NCI-H1417 treated with DMSO at 0.1 percent for 48 hours (cell line): ENCODE measurements around the gene DTX2.
"Not testable (repeated sequence)": the region's sequence is repeated elsewhere in the genome, so short reads cannot be mapped to it uniquely, and the experiment has no call there.

Source experiments
- DNase-seq: peaks from one replicate; lab custom pipeline; 2025; lab: John Stamatoyannopoulos, UW

Gene DTX2

DNA sequence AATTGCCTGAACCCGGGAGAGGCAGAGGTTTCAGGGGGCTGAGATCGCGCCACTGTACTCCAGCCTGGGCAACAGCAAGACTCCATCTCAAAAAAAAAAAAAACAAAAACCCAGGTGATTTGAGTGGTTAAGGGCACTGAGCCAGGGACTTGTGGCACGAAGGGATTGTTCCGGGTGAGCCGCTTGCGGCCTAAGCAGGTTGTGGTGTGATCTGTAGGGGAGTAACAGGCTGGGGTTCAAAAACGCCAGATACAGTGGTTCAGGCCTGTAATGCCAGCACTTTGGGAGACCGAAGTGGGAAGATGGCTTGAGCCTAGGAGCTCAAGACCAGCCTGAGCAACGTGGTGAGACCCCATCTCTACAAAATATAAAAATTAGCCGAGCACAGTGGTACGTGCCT, 17.7 kb upstream of the DTX2 start:
- DNase-seq, result not testable (repeated sequence)

DNA sequence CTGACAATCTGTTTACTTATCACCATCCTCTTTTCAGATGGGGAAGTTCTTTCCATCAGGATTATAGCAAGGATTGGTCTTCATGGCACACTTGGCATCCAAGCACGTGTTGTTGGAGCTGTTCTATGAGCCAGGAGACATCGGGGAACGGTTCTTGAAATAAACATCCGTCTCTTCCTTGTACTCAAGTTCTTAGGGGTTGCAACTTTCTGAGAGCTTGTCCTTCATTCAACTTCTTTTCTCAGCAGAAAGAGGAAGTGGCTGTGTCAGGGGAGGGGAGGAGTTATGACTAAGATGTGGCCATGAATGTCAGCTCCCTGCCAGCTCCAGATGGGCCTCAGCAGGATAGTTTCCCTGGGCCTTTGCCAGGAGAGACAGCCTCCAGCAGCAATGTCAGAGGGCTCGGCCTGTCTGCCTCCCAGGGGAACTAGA, 15.9 kb upstream of the DTX2 start:
- DNase-seq, result not testable (repeated sequence)

DNA sequence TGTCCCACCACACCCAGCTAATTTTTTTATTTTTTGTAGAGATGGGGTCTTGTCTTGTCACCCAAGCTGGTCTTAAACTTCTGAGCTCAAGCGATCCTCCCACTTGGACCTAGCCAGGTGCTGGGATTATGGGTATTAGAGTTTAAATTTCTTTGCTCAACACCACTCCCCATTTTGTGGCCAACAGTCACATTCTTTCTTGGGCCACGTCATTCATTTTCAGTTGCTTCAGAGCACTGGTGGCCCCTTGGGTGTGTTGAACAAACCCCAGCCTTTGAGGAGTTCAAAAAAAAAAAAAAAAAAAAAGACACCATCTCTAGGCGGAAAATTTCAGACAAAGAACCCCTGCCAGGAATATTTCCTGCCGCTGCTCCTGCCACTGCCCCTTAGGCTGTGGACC, 4.5 kb upstream of the DTX2 start:
- not testable (repeated sequence) for DNase-seq

DNA sequence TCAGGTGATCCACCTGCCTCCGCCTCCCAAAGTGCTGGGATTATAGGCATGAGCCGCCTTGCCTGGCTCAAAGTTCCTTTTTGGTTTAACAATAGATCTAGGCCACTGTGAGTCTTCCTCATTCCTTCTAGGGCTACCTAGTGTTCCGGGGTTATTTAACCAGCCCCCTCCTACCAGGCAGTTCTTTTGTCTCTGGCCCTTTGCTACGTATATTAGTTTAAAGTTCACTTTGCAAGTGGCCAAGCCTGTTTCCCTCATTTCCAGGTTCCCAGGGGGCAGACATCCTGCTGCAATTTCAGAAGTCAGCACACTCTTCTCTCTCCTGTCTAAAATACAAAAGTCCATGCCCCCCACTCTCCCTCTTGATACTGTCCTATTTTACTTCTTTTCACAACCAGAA, 3.0 kb upstream of the DTX2 start:
- not testable (repeated sequence) for DNase-seq

DNA sequence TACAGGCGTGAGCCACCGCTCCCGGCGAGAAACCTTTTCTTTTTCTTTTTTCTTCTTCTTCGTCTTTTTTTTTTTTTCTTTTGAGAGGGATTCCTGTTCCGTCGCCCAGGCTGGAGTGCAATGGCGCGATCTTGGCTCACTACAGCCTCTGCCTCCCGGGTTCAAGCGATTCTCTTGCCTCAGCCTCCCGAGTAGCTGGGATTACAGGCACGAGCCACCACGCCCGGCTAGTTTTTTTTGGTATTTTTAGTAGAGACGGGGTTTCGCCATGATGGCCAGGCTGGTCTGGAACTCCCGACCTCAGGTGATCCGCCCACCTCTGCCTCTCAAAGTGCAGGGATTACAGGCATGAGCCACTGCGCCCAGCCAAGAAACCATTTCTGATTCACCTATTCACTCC, 742 bp upstream of the DTX2 start:
- DNase-seq, result not testable (repeated sequence)

DNA sequence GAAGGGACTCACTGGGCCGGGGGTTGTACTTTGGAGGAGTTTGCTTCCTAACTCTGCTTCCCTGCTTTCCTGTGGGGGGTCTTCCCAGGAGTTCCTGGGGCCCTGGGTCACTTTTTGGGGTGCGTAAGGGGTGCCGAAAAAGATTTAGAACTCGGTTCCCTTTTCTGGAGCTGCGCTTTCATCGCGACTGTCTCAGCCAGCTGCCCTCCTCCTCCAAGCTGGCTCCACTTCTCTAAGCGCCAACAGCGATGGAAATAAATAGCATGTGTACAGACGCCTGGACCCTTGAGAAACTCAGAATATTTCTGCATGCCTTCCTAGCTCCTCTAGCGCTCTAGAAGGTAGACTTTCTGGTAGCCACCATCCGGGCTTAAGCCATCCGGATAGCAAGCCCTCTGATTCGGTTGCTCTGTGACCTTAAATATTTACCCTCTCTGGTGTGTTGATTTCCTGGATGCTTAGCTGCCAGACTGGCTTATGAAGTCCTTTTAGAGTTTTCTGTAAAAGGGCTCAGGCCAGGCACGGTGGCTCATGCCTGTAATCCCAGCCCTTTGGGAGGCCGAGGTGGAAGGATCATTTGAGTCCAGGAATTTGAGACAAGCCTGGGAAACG, 868 bp downstream of the DTX2 start:
- DNase-seq, result not testable (repeated sequence)

DNA sequence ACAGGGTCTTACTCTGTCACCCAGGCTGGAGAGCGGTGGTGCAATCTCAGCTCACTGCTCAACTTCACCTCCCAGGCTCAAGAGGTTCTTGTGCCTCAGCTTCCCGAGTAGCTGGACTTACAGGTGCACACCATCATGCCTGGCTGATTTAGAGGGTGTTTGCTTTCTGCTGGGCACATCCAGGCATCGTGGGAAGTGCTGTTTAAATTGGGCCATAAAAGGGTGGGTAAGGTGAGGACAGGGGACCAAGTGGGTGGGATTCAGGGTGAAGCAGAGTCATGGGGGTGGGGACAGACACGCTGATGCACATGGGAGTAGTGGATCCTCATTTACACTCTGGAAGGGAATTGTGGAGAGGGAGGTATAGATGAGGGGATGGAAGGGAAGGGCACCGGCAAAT, 3.5 kb downstream of the DTX2 start:
- DNase-seq, result not testable (repeated sequence)

DNA sequence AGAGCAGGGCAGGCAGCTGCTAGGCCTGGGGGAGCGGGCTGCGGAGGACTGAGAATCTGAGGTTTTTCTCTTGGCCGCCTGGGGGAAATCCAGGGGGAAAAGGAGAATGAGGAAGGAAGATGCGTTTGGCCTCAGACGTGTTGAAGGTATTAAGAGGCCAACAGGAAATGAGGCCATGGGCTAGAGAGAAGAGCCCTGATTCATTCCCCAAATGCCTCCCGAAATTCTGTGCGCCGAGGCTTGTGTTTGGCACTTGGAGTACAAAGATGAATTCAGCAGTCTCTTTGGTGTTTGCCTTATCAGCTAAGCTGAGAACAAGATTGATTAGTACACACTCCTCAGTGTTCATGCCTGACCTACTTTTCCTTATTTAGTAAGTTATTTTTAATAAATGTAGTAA, 4.4 kb downstream of the DTX2 start:
- DNase-seq, result not testable (repeated sequence)

DNA sequence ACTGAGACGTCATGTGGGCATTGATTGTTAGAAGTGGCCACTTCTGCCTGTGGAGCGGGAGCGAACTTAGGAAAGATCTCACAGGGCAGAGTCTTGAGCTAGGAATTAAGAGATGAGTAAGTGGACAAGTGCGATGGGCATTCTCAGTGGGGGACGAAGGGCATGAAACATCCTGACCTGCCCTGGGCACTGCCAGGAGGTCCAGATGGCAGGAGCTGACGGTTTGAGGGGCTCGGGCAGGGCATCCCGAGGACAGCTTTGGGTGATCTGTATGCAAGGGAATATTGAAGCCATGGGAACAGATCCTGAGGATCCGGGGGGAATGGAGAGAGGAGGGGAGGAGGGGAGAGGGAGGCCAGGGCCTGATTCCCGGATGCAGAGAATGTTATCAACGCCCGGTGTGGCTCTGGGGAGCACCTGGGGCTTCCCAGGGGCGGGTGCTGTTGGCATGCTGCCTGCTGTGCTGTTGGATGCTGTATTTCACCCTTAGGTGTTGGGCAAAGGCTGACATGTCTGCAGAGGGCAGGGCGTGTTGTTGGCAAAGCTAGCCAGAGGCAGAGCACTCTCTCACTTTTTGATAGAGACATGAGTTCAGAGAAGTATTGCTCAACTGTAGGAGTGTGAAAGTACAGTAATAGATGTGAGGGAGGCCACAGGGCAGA, 6.4 kb downstream of the DTX2 start:
- not testable (repeated sequence) for DNase-seq

DNA sequence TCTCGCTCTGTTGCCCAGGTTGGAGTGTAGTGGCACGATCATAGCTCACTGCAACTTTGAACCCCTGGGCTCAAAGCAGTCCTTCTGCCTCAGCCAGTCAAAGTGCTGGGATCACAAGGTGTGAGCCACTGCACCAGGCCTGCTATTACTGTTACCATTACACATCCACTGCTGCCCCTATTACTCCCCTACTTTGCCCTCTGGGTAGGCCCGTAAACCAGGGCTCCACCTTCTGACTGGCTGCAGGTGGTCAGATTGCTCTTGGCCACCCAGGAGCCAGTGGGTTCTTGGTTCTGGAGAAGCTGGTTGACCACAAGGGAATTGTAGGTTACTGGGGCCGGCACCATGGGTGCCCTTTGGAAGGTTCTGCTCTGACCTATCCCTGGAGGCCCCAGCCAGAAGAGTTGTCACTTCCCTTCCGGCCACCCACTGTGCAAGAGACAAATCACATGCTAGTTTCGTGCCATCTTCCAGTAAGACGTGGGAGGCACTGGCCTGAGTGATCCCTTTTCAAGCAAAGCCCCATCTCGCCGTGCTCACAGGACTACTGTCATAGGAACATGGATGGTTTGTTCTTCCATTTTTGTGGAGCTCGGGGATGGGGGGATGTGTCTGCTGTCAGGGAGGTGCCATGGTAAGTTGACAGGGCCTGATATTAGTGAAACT, 10.2 kb downstream of the DTX2 start:
- not testable (repeated sequence) for DNase-seq

DNA sequence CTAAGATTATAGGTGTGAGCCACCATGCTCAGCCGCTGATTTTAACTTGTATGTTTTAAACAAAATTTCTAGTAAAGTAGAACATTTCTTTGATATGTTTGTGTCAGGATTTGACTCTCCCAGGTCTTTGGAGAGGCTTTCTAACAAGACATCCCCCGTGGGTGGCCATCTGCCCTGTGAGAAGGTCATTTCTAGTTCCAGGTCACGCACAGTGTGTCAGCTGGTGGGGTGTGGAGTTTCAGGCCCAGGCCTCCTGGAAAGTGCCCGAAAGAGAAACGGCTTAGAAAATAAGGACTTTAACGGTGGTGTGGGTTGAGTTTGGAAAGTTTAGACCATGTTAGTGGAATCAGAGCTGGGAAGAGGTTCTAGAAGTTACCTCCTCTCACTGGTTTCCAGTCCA, 11.6 kb downstream of the DTX2 start:
- not testable (repeated sequence) for DNase-seq

DNA sequence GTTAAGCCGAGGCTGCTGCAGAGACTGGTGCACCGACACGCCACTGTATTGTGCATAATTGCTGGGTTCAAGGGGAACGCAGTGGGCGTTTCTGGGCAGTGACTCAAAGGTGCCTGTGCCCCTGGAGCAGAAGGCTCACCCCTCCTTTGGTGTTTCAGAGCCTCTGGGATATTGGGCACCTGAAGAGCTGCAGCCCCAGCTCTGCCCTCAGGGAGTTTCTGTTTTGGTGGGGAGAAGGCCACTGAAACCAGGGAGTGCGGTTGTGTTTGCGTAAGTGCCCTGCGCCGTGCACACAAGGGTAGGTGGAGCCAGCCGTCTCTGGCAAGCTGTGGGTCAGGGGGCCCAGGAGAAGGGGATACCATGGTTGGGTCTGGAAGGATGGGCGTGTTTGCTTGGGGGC, 14.8 kb downstream of the DTX2 start:
- not testable (repeated sequence) for DNase-seq

DNA sequence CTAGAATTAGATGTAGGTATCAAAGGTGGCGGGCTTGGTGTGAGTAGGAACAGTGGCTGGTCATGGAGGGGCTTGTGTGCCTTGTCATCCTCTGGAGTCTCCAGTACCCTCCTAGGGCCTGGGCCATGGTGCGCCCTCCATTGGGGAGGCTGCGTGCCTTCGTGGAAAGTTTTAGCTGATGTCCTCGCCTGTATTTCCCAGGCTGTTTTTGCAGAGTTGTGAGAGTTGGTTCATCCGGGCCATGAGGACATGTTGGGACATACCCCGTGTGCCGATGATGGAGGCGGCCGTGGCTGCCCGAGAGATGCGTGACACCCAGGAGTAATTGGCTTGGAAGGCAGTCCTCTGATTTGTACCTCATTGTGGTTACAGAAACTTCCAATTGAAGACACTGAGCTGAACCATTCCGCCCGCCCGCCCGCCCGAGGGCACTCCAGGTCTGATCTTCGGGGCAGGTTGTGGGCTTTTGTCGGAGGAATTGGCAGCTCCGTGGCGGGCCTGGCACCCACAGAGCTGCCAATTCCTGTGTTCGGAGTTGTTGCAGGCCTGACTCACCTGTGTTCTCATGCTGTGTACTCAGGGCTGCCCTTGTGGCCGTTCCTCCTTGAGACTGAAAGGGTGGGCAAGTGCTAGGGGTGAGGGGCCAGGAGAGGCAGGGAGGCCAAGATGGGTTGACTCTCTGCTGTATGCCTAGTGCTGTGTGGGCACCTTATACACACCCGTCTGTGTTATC, 15.4 kb downstream of the DTX2 start:
- not testable (repeated sequence) for DNase-seq

DNA sequence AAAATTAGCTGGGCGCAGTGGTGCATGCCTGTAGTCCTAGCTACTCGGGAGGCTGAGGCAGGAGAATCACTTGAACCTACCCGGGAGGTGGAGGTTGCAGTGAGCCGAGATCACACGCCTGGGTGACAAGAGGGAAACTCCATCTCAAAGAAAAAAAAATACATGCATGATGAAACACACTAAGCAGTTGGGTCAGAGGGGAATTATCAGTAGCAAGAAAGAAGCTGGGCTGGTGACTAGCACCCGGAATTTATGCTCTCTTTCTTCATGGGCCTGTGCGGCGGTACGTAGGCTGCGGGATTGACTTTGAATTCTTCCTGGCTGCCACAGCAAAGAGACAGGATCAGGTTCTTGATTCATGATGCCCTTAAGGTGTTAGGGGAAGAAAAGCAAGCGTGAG, 18.1 kb downstream of the DTX2 start:
- DNase-seq, result not testable (repeated sequence)

DNA sequence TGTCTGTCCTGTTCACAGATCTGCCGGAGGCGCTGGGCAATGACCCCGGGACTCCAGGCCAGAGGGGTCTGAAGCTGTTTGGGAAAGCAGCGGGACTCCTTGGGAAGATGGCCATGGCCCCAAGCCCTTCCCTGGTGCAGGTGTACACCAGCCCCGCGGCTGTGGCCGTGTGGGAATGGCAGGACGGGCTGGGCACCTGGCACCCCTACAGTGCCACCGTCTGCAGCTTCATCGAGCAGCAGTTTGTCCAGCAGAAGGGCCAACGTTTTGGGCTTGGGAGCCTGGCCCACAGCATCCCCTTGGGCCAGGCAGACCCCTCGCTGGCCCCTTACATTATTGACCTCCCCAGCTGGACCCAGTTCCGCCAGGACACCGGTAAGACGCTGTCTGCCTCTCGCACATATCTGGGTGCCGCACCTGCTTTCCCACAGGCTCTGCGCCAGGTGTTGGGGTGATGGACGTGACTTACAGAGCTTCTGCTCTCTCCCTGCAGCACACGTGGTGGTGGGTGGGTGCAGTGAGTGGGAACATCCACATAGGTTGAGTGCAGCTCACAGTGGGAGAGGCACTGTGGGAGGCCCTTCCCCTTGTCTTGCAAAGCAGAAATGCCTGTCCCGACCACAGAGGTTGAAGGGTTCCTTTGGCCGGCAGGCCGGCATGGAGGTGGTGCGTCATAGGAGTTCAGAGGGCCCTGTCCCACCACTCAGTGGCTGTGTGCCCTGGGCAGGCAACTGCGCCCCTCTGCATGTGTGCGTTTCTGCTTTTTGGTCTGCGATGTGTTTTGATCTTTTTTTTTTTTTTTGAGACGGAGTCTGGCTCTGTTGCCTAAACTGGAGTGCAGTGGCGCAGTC, 19.1 kb downstream of the DTX2 start:
- not testable (repeated sequence) for DNase-seq

DNA sequence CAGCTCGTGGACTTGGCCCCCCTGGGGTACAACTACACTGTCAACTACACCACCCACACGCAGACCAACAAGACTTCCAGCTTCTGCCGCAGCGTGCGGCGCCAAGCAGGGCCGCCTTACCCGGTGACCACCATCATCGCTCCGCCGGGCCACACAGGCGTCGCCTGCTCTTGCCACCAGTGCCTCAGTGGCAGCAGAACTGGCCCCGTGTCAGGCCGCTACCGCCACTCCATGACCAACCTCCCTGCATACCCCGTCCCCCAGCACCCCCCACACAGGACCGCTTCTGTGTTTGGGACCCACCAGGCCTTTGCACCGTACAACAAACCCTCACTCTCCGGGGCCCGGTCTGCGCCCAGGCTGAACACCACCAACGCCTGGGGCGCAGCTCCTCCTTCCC, 21.2 kb downstream of the DTX2 start:
- DNase-seq, result not testable (repeated sequence)

DNA sequence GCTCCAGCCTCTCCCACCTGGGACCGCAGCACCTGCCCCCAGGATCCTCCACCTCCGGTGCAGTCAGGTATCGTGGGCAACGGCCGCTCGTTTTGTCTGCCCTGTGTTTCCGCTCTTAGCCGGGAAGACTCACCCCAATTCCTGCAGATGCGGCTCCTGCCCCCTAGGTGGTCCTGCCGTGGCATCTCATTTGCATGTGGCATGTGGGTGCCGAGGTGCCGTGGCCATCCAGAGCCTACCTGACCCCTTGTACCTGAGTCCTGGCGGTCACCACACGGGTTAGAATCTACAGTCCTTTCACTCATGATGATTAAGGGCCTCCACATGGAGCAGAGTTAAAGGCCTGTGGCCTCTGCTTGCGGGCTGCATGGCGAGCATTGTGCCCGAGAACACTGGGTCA, 21.6 kb downstream of the DTX2 start:
- DNase-seq, result not testable (repeated sequence)

DNA sequence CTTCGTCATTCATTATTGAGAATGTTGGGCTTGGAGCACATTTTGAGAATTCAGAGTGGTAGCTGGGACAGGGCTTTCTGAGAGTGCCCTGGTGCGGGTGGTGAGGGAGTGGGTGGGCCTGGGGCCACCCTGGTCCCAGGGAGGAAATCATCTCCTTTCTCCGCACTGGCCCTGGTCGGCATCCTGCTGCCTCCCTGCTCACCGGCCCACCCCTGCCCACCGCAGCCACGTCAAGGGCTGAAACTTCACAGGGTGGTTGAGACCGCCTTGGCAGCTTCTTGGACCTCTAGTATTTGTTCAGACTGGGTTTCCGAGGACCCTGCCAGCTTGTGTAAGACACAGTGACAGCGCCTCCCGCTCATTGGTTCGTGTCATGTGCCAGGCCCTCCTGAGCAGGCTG, 22.9 kb downstream of the DTX2 start:
- not testable (repeated sequence) for DNase-seq

DNA sequence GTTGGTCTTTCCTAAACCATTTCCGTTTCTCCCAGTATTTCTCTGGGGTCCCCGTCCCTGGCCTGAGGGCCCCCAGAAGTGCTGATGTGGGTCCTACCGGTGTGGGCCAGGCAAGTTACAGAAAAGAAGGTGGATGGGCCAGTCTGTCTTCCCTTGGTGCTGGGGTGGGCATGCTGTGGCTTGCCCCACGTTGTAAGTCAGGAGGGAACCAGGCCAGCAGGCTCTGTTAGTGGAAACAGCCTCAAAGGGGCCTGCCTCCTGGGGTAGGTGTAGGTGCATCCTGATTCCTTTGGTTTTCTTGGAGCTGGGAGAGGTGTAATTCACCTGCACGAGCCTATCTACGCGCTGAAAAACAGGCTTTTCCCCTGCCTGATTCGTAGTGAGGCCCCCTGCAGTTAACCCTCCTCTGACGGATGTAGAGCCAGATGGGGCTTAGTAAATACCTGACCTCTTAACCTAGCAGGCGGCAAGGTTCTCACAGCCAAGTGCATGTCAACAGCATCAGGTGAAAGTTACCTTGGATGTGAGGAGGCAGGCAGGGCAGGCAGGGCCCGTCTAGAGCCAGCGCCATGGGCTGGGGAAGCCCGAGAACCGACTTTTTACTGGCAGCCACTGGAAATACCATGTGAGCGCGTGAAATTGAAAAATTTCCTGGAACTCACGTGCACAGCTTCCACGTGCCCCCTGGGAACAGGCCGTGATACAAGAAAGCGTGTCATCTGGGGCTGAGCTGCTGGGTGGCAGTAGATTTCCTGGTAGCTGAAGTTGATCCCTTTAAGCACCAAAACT, 24.5 kb downstream of the DTX2 start:
- not testable (repeated sequence) for DNase-seq

DNA sequence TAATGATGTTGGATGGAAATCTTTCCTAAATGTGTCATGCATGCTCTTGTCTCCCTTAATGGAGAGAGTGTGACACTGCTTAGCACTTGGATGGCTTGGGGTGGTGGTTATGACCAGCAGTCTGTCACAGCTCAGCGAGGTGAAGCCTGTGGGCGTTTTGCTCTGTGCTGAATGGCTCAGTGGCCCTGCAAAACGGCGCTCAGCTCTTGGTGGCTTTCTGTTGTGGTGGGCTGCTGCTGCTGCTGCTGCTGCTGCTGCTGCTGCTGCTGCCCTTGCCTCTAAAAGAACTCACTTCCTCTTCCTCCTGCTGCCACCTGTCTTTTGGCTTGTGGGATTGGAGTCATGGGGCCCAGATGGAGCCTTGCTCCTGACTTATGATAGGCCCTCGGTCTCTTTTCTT, 25.1 kb downstream of the DTX2 start:
- not testable (repeated sequence) for DNase-seq

DNA sequence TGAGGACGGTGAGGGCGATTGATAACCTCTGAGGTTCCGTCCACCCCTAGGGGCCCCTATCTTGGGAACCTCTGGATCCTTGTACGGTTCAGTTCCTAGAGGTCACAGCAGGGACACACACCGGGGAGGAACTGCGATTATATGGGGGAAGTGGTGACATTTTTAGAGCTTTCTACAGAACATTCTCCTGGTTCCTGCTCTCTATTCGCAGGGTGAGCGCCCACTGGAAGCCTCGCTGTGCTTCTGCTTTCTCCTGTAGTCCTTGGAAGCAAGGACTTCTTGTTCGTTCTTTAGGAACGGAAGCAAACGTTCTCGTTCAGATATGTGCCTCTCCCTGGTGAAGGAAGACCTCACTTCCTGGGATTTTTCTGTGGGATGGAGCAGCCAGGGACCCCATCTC, 26.5 kb downstream of the DTX2 start:
- DNase-seq, result not testable (repeated sequence)
